Cardiac fibroblast (primary cell): Measurements from ENCODE around the gene WNK2.
"Not testable (repeated sequence)": the region's sequence is repeated elsewhere in the genome, so short reads cannot be mapped to it uniquely, and the experiment has no call there.

Source experiments
- DNase-seq, 2 donors: peaks; one replicate each; pipeline versions ENCODE4 v3.0.0 to v3.0.0-alpha.2; 2010; ENCODE audit warnings: low read depth in 2 of 2
- H3K4me3 ChIP-seq, 2 donors: replicated peaks in 1 of 2; 1 replicate in 1 of 2; 2 replicates in 1 of 2; pipeline ENCODE4 v1.5.1; 2011; ENCODE audit warnings: low read depth in 2 of 2, low read length in 2 of 2, mild to moderate bottlenecking in 2 of 2, moderate library complexity in 1 of 2
- CTCF ChIP-seq: IDR thresholded peaks from one replicate; pipeline ENCODE4 v1.5.1; 2011; ENCODE audit warnings: low read depth, mild to moderate bottlenecking, low read length, inconsistent platforms

Gene WNK2

GRCh38 chr9:93366119-93366447 is 182.1 kb downstream of the WNK2 start:
- TF ChIP-seq CTCF, result no peak
- DNase-seq, result no peak
- no peak overlapping the region for H3K4me3 ChIP-seq

- H3K4me3 ChIP-seq, DNase-seq: not testable (repeated sequence)
These were observed 182.5 kb downstream of the WNK2 start for GRCh38 chr9:93366486-93366885.

GRCh38 chr9:93368437-93368836 is 184.5 kb downstream of the WNK2 start:
- H3K4me3 ChIP-seq, result no peak overlapping the region
- no peak for DNase-seq
- TF ChIP-seq CTCF, result no peak

GRCh38 chr9:93369686-93370085 is 185.7 kb downstream of the WNK2 start:
- no peak overlapping the region for H3K4me3 ChIP-seq
- no peak for DNase-seq
- no peak for TF ChIP-seq CTCF
